GM21529 (cell line): ENCODE measurements around the gene CCSAP.
"Not testable (repeated sequence)": the region's sequence is repeated elsewhere in the genome, so short reads cannot be mapped to it uniquely, and the experiment has no call there.

Source experiments
- ATAC-seq: cut with Tn5 transposase; IDR thresholded peaks from one replicate; pipeline ENCODE4 v1.9.1; 2021; ENCODE audit not compliant: unreplicated experiment

The CCSAP gene

DNA sequence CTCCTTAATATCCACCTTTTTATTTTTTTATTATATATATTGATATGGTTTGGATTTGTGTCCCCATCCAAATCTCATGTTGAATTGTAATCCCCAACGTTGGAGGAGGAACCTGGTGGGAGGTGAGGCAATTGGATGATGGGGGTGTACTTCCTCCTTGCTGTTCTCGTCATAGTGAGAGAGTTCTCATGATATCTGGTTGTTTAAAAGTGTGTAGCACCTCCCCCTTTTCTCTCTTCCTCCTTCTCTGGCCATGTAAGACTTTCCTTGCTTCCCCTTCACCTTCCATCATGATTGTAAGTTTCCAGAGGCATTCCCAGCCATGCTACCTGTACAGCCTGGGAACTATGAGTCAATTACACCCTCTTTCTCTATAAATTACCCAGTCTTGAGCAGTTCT lies 22.7 kb upstream of the CCSAP start:
- no peak for ATAC-seq

DNA sequence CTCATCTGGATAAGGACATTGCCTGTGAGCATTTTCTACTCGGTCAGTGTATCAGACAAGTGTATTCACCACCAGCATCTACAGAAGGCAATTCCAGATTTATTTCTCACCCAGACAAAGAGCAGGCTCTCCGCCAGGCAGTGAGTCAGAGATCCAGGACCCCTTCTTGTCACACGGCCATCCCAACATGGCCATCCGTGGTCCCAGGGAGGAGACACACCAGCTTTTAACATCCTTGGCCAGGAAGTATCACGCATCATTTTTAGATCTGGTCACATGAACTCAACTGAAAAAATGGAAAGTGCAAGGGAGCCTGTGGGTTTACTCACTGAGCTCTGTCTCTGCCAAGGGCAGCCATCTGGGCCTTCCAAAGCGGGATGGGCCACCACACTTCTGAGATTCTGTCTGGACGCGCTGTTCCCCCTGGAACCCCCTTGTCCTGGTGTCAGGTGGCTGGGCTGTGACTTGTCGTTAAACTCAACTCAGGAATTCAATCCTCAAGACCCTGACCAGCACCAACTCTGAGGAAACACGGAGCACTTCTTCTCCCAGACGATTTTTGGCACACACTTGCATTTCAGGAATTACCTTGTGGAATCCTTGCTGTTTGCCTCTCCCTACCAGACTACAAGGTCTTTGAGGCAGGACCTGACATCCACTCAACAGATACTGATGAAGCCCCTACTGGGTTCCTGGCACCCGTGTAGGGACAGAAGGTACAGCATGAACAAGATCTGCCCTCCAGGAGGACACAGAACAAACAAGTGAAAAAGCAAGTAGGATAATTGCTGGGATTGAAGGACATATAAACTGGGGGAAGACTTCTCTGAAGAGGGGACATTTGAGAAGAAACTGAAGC lies 21.6 kb upstream of the CCSAP start:
- no peak for ATAC-seq

DNA sequence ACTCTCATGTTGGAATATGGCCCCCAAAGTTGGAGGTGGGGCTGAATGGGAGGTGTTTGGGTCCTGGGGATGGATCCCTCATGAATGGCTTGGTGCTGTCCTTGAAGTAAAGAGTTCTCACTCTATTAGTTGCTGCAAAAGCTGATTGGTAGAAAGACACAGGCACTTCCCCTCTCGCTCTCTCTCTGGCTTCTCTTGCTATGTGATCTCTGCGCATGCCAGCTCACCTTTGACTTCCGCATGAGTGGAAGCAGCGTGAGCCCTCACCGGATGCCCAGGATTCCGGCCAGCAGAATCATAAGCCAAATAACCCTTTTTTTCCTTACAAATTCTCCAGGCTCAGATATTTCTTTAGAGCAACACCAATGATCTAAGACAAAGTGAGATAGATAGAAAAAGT lies 20.9 kb upstream of the CCSAP start:
- ATAC-seq, result no peak

DNA sequence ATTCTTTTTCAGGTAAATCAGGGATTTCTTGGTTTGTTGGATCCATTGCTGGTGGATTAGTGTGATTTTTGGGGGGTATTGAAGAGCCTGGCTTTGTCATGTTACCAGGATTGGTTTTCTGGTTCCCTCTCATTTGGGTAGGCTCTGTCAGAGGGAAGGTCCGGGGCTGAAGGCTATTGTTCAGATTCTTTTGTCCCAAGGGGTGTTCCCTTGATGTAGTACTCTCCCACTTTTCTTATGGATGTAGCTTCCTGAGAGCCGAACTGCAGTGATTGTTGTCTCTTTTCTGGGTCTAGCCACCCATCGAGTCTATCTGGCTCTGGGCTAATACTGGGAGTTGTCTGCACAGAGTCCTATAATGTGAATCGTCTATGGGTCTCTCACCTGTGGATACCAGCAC lies 17.6 kb upstream of the CCSAP start:
- ATAC-seq, result no peak

DNA sequence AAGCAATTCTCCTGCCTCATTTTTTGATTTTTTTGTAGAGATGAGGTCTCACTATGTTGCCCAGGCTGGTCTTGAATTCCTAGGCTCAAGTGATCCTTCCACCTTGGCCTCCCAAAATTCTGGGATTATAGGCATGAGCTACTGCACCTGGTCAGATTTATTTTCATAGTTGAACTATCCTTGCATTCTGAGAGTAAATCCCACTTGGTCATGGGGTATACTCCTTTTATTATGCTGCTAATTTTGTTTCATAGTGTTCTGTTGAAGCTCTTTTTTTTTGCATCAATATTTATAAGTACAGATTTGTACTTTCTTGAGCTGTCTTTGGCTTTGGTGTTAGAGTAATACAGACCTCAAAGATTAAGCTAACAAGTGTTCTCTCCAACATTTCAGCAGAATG lies 12.8 kb upstream of the CCSAP start:
- ATAC-seq, result no peak

DNA sequence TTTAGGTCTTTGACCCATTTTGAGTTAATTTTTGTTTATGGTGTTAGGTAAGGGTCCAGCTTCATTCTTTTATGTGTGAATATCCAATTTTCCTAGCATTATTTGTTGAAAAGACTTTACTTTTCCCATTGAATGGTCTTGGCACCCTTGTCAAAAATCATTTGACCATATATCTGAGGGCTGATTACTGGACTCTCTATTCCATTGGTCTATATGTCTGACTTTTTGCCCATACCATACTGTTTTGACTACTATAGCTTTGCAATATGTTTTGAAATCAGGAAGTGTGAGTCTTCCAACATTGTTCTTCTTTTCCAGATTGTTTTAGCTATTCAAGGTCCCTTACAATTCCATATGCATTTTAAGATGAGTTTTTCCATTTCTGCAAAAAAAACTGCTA lies 11.4 kb upstream of the CCSAP start:
- ATAC-seq, result no peak

DNA sequence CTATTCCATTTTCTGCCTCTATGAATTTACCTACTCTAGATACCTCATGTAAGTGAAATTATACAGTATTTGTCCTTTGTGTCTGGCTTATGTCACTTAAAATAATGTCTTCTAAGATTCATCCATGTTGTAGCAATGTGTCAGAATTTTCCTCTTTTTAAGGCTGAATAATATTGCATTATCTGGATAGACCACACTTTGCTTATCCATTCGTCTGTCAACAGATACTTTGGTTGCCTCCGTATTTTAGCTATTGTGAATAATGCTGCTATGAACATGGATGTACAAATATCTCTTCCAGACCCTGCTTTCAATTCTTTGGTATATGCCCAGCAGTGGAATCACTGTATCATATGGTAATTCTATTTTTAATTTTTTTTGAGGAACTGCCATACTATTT lies 10.1 kb upstream of the CCSAP start:
- no peak for ATAC-seq

DNA sequence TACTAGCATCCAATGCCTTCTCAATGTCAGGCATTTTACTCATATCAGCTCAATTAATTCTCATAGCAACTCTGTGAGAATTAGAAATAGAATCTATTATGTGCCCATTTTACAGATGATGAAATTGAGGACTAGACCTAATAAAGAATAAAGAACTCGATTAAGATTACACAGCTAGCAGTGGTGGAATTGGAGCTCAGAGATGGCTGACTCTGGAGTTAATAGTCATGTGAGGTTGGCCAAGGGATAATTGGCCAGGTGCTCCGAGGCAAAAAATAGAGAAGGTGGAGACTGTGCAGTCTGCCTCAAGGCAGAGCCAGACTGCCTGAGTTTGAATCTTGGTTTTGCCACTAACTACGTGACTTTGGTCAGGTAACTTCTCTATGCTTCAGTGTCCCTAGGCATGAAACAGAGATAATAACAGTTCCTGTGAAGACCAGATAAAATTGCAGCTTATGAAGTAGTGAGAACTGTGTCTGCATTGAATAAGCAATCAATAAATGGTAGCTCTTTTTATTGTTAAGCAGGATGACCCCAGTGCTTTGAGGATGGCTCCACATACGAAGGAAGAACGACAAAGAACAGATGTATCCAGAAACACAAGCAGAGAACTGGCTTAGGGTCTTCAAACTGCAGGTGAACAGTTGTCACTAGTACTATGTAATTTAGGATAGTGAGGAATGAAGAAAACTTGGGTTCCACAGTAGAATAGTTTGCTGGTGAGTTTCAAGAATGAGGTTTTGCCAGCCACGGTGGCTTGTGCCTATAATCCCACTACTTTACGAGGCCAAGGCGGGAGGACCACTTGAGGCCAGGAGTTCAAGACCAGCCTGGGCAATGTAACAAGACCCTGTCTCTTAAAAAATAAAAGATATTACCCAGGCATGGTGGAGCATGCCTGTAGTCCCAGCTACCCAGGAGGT lies 6.9 kb upstream of the CCSAP start:
- no peak for ATAC-seq

DNA sequence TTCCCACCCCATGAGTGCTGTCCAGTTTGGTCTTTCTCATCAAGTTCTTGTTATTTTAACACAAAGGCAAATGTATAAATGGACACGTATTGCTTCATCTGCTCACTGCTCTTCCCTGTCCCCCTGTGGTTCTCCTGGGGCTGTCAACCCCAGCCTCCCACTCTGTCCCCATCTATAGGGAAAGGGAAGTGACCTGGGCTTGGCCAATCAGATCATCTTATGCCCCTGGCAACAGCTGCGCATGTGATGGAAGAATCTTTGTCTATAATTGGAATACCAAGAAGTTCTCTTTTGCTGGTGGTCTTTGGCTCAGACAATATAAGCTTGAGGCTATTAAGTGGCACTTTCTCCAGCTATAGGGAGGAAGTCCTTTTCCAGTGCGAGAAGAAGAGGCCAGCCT lies 4.7 kb upstream of the CCSAP start:
- ATAC-seq, result no peak

DNA sequence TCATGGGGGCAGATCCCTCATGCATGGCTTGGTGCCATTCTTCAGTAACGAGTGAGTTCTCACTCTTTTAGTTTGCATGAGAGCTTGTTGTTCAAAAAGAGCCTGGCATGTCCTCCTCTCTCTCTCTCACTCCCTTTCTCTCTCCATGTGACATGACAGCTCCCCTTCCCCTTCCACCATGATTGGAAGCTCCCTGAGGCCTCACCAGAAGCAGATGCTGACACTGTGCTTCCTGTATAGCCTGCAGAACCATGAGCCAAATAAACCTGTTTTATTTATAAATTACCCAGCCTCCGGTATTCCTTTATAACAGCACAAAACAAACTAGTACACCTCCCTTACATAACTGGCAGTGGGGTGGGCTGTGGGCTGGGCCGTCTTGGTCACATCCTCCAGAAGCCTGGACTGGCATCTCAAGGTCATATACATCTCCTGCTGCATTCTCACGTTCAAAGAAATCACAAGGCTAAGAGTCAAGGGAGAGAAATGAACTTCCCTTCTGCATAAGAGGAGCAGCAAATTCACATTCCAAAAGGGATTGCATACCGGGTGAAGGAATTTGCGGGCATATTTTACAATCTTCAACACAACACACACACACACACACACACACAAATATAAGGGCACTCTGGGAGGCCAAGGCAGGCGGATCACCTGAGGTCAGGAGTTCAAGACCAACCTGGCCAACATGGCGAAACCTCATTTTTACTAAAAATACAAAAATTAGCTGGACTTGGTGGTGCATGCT lies 2.3 kb upstream of the CCSAP start:
- ATAC-seq, result no peak

DNA sequence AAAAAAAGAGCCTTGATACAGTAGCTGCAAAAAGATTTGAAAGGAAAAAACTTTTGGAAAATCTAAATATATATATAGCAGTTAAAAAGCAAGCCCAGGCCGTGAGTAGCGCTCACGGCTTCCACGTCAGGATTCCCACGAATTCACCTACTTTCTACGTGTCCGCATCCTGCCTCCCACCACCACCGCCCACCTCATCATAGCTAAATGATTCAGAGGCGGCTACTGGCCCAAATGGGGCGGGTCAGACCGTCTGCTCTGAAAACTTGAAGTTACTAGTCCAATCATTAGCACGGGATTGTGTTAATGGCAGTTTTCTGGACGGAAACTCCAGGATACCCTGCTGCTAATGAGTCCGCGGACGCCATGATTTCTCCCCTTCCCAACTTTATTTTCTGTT lies 1.3 kb upstream of the CCSAP start:
- ATAC-seq, result no peak

DNA sequence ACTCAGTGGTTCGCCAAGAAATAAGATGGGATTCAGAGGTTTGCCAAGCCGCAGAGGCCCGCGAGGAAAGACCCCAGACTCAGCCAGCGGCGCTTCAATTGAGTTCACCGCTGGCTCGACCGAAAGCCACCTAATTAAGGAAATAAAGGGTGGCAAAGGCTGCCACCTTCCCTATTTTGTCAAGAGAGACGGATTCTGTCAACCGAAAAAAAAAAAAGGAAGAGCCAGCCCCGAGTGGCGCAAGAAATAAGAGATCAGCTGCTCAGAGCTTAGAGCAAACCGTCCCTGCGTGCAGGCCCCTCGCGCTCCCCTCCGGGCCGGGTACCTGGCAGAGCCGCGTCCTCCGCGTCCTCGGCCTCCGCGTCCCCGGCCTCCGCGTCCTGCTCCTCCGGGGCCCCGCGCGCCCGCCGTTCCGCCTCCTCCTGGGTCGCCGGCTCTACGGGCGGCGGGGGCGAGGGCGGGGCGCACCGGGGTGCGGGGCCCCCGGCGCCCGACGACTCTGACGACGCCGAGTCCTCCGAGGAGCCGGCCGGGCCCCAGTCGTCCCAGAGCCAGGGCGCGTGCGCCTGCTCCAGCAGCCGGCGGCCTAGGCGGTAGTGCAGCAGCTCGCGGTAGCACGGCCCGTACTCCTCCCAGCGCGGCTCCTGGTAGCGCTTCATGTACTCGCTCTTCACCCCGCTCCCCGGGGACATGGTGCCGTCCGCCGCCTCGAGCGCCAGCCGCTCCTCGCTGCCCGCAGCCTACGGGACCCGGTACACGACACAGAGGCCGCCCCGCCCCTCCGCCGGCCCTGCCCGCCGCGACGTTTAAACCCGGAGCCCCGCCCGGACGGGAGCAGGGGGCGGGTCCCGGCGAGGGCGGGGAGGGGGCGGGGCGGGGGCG lies 832 bp downstream of the CCSAP start:
- peak; percentile 71 for ATAC-seq

DNA sequence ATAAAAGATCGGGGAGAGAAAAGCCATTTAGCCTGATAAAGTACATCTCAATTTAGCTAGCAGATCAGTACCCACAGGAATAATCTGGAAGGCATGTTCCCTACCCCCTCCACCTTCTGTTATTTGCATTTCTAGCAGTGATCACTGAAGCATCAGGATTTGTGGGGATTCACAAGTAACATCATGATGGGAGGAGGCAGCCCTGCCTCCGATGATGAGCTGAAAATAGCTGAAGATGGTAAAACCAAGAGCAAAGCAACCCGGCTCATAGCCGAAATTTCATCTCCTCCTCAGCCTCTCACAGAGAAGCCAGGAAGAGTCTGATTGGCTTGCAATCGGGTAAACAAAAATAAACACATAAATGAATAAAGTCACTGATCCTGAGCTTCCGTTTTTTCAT lies 2.4 kb downstream of the CCSAP start:
- no peak for ATAC-seq

DNA sequence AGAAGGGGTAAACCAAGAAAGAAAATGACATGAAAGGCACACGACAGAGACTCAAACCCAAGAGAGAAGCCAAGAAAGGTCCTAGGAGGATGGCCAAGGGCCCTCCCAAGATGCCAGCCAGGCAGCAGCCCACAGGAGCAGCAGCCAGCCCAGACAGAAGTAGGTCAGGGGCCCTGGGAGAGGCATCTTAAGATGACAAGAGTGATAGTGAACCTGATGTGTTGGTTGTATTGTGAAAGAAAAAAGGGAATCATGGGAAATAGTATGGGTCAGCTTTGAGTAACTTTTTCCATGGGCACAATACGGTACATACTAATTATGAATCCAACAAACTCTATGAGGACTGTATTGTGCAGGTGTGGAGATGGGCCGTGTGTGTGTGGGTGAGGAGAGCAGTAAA lies 3.3 kb downstream of the CCSAP start:
- ATAC-seq, result no peak

DNA sequence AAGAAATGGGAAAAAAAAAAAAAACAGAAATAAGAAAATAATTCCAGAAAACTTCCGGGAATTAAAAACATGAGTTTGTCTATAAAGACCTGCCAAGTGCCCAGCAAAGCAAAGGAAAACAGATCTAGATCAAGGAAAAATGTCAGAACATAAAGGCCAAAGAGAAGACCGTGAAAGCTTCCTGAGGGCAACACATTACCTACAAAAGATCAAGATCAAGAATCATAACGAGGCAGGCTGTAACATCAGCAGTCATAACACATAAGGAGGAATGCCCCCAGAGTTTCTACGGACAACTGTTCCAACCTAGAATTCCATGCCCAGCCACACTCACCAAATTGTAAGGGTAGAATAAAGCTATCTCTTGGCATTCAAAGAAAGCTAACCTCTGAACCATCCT lies 3.8 kb downstream of the CCSAP start:
- no peak for ATAC-seq

DNA sequence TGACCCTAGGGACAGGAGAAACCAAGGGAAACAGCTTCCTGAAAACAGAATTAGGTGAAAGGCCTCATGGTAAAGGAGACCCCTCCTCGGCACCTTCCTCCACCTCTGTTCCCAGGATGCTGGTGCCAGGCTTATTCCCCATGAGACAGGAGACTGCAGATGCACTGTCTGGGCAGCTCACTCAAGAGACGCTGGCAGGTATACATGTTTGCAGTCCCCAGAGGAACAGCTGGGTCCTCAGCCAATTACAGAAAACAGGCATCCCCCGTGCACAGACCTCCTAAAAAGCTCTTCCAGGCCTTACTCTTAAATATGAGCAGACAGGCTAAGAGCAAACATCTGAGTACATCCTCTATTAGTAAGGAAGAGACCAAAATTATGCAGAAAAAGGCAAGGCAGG lies 6.5 kb downstream of the CCSAP start:
- ATAC-seq, result no peak

DNA sequence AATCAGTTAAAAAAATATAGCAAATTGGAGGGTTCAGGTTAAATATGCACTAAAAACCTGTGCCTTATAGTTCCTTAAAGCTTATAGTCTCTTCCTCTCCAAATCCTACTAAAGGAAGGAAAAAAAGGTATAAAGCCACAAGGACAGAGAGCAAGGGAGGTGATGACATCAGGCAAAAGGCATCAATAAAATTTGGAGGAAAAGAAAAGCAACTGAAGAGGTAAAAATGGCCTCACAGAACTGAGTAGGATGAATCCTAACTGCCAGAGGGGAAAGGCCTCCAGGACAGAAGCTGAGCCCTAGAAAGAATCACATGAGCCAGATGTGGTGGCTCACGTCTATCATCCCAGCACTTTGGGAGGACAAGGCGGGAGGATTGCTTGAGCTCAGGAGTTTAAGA lies 8.1 kb downstream of the CCSAP start:
- no peak for ATAC-seq

DNA sequence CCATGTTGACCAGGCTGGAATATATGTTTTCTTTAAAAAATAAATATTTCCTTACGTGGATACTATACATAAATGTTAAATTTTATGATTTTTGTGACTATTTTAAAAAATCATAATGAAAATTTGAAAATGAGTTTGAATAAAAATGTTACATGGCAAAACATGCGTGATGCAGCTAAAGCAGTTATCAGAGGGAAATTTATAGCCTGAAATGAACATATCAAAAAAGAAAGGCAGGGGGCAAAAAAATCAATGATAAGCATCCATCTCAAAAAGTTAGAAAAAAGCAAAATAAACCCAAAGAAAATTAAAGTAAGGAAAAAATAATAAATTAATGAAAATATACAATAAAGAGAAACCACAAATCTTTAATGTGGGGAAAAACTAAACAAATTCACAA lies 8.6 kb downstream of the CCSAP start:
- no peak for ATAC-seq

DNA sequence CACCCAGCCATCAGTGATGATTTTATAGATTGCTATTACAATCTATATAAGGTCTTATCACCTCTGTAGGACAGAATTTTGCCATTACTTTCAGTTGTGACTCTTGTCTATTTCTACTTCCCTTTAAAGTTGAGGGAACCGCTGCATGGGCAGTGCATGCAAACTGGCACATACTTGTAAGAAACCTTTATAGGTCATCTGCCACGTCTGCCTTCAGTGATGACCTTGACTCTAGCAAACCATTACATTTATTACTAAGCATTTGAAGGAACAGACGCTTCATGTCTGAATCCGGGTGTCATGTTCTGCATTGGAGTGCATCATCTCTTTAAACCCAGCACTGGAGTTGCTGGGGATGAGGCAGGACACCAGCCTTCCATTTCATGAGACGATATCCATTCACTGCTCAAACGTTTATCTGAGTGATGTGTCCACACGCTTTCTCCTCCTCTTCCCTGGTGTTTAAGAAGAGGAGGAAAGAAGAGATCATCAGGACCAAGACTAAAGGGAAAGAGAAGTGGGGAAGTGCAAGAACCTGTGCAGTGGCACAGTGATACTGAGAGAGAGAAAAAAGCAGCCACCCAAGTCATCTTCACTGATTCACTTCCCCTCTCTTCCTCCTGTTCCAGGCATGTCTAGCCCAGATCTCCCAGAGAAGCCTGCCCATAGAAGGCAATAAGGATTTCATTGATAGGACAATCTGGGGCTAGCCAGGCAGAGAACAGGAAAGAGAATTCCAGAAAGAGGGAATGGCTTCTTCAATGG lies 14.1 kb downstream of the CCSAP start:
- ATAC-seq, result no peak

DNA sequence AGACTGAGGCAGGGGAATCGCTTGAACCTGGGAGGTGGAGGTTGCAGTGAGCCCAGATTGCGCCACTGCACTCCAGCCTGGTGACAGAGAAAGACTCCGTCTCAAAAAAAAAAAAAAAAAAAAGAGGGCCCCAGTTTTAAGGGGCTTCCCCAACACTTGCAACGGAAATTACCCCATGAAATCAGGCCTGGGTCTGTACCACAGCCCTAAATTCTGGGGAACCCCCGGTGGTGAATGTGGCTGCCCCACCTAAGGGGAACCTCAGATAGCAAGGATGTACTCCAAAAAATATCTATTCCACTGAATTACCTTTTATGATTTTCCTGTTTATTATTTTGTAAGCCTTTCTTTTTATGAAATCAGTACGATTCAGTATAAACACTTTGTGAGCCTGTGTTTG lies 15.1 kb downstream of the CCSAP start:
- not testable (repeated sequence) for ATAC-seq
